Thyroid gland (tissue), 4 donors: ENCODE measurements around the gene GSTT2.
"Not testable (repeated sequence)": the region's sequence is repeated elsewhere in the genome, so short reads cannot be mapped to it uniquely, and the experiment has no call there.

ENCODE experiments used
- POLR2A ChIP-seq, 2 donors: fragments of 450-650 bp; IDR thresholded peaks; one replicate each; pipeline ENCODE4 v1.6.1; 2017; ENCODE audit warnings: antibody characterized with exemption in 2 of 2, mild to moderate bottlenecking in 2 of 2, moderate library complexity in 1 of 2
- TF ChIP-seq, protein P1 (sequence below), 6 experiments: fragments of 200-600 bp in 3 of 6; fragments of 450-650 bp in 3 of 6; sonication (generic) in 3 of 6; IDR thresholded peaks; one replicate each; pipeline ENCODE4 v1.5.1; 2016 to 2019; ENCODE audit warnings: antibody characterized with exemption in 6 of 6, mild to moderate bottlenecking in 2 of 6, inconsistent platforms in 1 of 6, moderate library complexity in 1 of 6

DNA sequence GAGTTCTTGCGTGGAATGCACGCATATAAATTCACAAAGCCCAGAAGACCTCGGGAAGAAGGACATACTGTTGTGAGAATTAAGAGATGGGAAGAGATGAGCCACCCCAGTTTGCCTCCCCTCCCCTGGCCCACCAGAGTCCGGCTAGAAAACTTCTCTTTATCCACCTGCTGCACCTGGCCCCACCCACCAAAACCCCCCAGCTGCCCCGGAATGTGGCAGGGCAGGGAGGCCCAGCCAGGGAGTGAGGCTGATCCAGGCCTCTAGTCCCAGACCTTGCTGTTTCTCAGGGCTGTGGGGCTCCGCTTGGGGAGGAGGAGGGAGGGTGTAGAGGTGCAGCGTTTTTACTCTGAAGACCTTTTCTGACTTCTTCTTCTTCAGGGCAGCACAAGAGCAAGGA, 633 bp downstream of the GSTT2 start:
- TF ChIP-seq, protein P1, sequence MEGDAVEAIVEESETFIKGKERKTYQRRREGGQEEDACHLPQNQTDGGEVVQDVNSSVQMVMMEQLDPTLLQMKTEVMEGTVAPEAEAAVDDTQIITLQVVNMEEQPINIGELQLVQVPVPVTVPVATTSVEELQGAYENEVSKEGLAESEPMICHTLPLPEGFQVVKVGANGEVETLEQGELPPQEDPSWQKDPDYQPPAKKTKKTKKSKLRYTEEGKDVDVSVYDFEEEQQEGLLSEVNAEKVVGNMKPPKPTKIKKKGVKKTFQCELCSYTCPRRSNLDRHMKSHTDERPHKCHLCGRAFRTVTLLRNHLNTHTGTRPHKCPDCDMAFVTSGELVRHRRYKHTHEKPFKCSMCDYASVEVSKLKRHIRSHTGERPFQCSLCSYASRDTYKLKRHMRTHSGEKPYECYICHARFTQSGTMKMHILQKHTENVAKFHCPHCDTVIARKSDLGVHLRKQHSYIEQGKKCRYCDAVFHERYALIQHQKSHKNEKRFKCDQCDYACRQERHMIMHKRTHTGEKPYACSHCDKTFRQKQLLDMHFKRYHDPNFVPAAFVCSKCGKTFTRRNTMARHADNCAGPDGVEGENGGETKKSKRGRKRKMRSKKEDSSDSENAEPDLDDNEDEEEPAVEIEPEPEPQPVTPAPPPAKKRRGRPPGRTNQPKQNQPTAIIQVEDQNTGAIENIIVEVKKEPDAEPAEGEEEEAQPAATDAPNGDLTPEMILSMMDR (IDR thresholded peaks at IDR 0.05), result not testable (repeated sequence)
- not testable (repeated sequence) for TF ChIP-seq POLR2A (IDR thresholded peaks at IDR 0.05)
